HG03575 (cell line): ENCODE results near the gene HTR3A.

ENCODE experiments used
- ATAC-seq: cut with Tn5 transposase; IDR thresholded peaks from one replicate; pipeline ENCODE4 v1.9.1; 2021; ENCODE audit not compliant: unreplicated experiment, insufficient number of reproducible peaks, low FRiP score; ENCODE audit errors: extremely low read depth

Gene HTR3A

DNA sequence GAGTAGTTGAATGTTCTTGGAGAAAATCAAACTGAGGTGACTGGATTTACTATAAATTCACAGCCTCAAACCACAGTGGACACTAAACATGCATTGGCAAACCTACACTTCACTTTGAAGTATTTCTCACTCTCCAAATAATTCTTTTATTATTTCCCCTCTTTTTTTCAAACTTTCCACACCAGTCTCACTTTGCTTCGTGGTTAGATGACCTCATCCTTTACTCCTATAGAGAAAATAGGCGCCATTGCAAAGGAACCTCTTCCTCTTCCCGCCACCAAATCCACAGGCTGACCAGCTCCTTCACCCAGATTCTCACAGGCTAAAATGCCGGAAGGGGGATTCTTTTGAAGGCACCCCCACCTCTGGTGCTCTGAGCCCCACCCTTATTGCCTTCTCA is 33.4 kb downstream of the HTR3A start:
- ATAC-seq, result no peak

- ATAC-seq, result no peak
Measured at GRCh38 chr11:114010931-114011330, 36.0 kb downstream of the HTR3A start.

DNA sequence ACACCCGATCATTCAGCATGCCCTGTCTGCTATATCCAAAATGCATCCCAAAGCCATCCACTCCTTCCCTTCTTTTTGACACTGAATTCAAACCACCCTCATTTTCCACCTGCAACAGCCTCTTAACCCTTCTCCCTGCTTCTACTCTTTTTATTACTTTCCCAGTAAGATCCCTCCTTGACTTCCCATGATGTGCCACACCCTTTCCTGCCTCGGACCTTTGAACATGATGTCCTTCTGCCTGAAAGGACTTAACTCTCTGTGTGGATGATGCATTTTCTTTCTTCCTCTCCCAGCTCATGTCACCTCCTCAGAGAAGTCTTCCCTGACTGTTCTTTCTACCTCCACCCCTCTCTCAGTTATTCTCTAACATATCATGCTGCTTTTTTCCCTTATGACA is 36.5 kb downstream of the HTR3A start:
- no peak for ATAC-seq

GRCh38 chr11:114015117-114015516 is 40.2 kb downstream of the HTR3A start:
- ATAC-seq, result no peak

GRCh38 chr11:114016986-114017385 is 42.1 kb downstream of the HTR3A start:
- no peak for ATAC-seq

- ATAC-seq, result no peak
Measured at GRCh38 chr11:114017723-114018122, 42.8 kb downstream of the HTR3A start.

- no peak for ATAC-seq
Measured at GRCh38 chr11:114019046-114019445, 44.1 kb downstream of the HTR3A start.

- ATAC-seq, result no peak
Measured at GRCh38 chr11:114019574-114019973, 44.7 kb downstream of the HTR3A start.

- ATAC-seq, result no peak
Measured at GRCh38 chr11:114025329-114025907, 50.5 kb downstream of the HTR3A start.

- no peak for ATAC-seq
Measured at GRCh38 chr11:114026355-114026754, 51.4 kb downstream of the HTR3A start.

- no peak for ATAC-seq
Measured at GRCh38 chr11:114027391-114027790, 52.5 kb downstream of the HTR3A start.

- no peak for ATAC-seq
Measured at GRCh38 chr11:114027926-114028325, 53.0 kb downstream of the HTR3A start.

DNA sequence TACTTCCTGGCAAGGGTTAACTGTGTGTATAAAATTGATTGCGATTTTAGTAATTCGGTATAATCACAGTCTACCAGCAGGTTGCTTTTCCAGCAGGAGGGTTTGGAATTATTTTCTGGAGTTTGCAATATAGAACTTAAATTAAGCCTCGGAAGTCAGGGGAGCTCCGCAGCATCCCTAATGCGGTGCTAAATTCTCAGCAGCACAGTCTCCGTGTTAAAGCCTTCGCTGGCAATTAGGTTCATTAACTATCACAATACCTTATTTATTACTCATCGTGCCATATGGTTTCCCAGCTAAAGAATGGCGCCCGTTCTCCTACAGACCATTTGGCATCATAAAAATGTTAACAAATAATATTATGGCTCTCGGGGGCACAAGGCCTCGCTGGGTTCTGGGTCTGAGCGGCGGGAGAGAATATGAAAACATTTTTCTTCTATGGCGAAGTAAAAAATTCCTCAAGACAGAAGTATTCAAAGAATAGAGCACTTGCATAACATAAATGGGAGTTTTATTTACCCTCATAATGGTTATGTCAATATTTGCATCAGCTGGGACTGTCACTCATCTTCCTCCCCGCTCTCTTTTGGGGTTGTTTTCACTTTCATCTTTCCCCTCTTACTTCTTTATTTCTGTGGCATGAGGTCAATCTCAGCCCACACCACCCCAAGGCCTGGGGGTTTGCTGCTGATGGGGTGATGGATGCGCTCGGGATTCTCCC is 56.5 kb downstream of the HTR3A start:
- ATAC-seq, result no peak

DNA sequence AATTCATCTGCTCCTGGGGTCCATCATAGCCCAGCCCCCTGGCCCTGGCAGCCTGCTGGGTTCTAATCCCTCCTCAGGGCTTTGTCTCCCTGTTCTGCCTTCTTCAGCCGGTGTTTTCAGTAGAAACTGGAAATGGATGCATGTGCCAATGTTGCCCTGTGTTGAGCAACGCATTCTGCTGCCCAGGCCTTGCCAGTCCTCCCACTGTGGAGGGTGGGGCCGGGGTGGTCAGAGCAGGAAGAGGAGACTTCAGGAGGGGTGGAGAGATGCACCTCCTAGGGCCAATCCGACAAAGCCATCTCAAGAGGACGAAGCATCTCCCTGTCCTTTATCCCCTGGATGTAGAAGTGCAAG is 57.0 kb downstream of the HTR3A start:
- ATAC-seq, result no peak

GRCh38 chr11:114033066-114033465 is 58.2 kb downstream of the HTR3A start:
- no peak for ATAC-seq

DNA sequence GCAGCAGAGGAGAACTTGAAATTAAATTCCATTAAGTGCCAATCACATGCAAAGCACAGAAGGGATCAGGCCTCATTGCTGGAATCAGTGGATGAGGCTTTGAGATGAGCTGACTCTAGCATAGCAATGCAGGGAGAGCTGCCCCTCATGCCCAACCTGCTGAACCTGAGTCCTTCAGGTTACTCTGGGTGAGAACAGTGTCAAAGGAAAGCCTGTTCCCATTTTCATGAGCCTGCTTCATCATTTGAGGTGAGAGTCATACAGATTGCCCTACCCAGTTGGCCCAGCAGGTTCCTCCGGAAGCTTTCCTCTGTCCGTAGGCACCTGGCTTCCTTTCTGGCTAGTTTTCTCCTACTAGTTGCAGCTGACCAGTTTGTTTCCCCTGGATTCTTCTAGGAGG is 58.7 kb downstream of the HTR3A start:
- no peak for ATAC-seq

DNA sequence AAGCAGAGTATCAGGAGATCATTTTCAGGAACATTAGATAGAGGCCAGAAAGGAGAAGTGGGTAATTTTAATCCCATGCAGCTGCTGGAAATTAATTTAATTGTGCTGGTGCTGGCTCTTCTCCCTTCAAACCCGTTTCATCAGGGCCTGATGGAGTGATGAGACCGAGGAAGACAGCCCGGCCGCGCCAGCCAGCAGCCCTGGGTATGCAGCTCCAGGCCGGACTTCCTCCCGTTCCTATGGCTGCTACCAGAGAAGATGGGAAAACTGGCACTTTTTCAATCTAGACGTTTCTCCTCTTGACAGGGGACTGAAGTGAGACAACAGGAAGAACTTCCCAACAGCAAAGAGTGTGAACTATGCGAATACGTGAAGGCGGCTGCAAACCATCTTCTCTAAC is 60.0 kb downstream of the HTR3A start:
- no peak for ATAC-seq

DNA sequence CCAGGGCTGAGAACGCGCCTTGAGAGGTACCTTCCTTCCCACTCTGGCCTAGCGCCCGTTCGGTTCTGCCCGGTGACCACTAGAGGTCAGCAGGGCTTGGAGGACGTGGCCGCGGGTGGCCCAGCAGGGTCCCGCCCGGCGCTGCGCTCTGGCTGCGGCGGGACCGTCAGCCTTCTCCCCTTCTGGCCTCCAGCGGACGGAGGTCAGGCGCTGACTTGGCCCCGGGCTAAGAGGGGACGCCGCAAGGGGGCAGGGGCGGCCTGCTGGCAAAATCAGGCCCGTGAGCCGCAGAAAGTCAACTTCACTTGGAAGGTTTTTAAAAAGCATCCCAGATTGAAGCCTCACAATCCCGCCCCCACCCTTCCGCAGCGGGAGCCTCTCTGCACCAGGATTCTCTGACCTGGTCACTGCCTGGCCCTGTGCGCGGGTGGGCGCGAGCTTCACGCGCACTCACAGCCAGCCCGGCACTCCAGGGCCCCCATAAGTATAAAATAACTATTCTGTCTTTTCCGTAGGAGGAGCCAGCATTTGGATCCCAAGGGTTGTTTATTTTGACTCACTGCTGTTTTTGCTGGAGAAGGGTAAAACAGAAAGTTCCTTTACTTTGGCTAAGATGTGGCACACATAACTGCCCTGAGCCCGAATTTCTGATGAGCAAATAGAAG is 61.4 kb downstream of the HTR3A start:
- no peak for ATAC-seq

- ATAC-seq, result no peak
Measured at GRCh38 chr11:114036958-114037357, 62.0 kb downstream of the HTR3A start.

DNA sequence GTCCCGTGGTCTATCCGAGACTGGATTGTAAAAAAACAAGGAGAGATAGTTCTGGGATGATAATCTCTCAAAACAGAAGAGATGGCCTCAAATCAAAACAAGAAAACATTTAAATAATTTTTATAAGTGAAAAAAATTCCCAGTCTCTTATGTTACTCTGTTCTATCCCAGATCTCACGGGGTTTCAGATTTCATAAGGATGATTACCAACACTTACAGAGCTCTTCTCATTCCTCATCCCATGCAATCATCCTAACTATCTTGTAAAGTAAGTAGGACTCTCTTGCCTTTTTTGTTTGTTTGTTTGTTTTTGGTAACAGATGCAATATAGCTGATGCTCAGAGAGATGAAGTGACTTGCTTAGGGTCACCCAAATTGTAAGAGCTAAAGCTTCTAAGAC is 64.6 kb downstream of the HTR3A start:
- no peak for ATAC-seq
